ENCODE data around the gene SCAP.

SCAP gene

DNA sequence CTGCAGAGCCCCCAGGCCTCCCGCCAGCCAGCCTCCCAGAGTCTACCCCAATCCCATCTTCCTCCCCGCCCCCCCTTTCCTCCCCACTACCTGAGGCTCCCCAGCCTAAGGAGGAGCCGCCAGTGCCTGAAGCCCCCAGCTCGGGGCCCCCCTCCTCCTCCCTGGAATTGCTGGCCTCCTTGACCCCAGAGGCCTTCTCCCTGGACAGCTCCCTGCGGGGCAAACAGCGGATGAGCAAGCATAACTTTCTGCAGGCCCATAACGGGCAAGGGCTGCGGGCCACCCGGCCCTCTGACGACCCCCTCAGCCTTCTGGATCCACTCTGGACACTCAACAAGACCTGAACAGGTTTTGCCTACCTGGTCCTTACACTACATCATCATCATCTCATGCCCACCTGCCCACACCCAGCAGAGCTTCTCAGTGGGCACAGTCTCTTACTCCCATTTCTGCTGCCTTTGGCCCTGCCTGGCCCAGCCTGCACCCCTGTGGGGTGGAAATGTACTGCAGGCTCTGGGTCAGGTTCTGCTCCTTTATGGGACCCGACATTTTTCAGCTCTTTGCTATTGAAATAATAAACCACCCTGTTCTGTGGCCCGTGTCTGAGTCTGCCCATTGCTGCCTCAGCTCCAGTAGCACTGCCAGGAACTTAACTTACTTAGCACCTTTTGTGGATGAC lies 62.8 kb downstream of the SCAP start:
- DNase-seq = no peak

- no peak for DNase-seq
These were observed 63.3 kb downstream of the SCAP start for GRCh38 chr3:47412453-47412756.

DNA sequence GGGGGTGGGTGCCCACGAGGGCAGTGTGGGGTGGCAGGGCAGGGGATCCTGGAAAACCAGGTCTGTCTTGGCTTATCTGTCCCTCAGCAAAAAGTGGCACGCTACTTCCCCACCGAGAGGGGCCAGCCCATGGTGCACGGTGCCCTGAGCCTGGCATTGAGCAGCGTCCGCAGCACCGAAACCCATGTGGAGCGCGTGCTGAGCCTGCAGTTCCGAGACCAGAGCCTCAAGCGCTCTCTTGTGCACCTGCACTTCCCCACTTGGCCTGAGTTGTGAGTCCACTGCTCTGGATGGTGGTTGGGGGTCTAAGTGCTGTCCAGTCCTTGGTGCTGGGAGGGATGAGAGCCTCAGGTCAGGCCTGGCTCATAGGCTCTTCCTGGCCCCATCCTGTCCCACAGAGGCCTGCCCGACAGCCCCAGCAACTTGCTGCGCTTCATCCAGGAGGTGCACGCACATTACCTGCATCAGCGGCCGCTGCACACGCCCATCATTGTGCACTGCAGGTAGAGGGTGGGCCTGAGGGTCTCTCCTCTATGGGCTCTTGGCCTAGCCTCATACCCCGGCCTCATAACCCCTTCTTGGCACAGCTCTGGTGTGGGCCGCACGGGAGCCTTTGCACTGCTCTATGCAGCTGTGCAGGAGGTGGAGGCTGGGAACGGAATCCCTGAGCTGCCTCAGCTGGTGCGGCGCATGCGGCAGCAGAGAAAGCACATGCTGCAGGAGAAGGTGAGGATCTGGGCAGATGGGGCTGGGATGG lies 63.9 kb downstream of the SCAP start:
- no peak for DNase-seq

DNA sequence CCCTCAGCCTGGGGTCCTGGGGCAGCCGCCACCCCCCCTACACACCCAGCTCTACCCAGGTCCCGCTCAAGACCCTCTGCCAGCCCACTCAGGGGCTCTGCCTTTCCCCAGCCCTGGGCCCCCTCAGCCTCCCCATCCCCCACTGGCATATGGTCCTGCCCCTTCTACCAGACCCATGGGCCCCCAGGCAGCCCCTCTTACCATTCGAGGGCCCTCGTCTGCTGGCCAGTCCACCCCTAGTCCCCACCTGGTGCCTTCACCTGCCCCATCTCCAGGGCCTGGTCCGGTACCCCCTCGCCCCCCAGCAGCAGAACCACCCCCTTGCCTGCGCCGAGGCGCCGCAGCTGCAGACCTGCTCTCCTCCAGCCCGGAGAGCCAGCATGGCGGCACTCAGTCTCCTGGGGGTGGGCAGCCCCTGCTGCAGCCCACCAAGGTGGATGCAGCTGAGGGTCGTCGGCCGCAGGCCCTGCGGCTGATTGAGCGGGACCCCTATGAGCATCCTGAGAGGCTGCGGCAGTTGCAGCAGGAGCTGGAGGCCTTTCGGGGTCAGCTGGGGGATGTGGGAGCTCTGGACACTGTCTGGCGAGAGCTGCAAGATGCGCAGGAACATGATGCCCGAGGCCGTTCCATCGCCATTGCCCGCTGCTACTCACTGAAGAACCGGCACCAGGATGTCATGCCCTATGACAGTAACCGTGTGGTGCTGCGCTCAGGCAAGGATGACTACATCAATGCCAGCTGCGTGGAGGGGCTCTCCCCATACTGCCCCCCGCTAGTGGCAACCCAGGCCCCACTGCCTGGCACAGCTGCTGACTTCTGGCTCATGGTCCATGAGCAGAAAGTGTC lies 64.7 kb downstream of the SCAP start:
- DNase-seq = no peak

GRCh38 chr3:47410417-47410720 lies 65.4 kb downstream of the SCAP start:
- DNase-seq = no peak

DNA sequence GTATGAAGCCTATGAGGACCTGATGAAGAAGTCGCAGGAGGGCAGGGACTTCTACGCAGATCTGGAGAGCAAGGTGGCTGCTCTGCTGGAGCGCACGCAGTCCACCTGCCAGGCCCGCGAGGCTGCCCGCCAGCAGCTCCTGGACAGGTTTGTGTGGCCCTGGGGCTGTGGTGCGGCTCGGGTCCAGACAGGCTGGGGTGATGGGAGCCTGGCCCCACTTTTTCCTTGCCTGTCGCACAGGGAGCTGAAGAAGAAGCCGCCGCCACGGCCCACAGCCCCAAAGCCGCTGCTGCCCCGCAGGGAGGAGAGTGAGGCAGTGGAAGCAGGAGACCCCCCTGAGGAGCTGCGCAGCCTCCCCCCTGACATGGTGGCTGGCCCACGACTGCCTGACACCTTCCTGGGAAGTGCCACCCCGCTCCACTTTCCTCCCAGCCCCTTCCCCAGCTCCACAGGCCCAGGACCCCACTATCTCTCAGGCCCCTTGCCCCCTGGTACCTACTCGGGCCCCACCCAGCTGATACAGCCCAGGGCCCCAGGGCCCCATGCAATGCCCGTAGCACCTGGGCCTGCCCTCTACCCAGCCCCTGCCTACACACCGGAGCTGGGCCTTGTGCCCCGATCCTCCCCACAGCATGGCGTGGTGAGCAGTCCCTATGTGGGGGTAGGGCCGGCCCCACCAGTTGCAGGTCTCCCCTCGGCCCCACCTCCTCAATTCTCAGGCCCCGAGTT lies 65.9 kb downstream of the SCAP start:
- no peak for DNase-seq

GRCh38 chr3:47409284-47409683 lies 66.5 kb downstream of the SCAP start:
- no peak for DNase-seq

GRCh38 chr3:47408839-47409229 lies 66.9 kb downstream of the SCAP start:
- DNase-seq = no peak

DNA sequence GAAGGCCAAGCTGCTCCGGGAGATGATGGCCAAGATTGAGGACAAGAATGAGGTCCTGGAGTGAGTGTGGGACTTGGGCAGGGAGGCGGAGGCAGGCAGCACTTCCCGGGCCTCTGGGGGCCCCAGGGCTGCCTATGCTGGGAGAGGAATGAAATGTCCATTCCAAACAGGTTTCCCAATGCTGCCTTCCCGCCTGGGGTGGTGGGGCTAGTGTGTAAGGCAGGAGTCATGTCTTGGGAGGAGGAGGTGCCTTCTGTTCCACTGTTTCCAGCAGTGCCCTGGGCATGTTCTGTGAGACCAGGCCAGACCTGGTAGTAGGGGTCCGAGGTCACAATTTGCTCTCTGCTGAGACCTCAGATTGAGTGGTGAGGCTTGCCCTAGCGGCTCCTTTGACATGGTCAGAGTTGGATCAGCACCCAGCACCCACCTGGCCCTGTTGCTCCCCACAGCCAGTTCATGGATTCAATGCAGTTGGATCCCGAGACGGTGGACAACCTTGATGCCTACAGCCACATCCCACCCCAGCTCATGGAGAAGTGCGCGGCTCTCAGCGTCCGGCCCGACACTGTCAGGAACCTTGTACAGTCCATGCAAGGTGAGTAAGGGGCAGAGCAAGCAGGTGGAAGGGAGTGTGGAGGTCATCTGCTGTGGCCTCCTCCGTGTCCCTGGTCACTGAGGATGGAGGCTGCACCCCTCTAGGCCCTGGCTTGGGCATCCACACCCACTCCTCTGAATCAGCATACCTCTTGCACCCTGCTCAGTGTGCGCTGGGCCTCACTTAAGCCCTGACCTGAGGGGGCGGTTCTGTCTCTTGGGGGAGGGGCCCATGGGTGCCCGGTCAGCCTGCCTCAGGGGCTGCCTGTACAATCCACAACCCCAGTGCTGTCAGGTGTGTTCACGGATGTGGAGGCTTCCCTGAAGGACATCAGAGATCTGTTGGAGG lies 67.6 kb downstream of the SCAP start:
- DNase-seq = no peak

GRCh38 chr3:47407237-47407636 lies 68.5 kb downstream of the SCAP start:
- no peak for DNase-seq

- DNase-seq = no peak
These were observed 69.0 kb downstream of the SCAP start for GRCh38 chr3:47406762-47407149.

- no peak for DNase-seq
These were observed 69.7 kb downstream of the SCAP start for GRCh38 chr3:47405820-47406761.

DNA sequence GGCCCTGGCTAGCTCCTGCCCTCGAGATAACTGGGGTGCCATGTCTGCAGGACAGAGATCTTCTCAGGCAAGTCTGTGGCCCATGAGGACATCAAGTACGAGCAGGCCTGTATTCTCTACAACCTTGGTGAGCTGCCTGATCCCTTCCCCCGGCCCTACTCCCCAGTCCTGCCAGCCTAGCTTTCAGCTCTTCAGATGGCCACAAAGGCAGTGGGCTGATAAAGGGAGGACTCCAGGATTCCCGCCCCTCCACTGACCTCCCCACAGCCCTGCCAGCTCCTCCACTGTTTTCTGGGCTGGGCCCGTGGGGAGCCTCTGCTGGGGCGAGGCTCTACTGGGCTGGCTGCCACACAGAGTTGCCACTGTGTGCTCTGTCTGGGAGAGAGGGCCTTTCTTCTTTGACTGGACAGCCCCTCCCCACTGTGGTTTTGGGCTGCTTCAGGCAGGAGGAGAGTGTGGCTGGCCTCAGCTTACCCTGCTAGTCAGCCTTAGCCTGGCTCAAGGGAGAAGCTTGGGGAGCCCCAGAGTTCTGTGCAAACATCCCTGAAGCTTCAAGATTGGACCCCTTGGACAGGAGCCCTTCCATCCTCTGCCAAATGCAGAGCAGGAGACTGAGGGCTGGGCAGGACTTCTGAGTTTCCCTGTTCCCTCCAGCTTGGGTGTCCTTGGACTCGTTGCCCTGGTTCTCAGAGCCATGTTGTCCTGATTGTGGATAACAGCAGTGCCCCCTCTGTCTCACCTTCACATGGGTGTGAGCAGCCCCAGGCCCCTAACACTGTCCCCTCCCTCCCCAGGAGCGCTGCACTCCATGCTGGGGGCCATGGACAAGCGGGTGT lies 70.6 kb downstream of the SCAP start:
- no peak for DNase-seq

DNA sequence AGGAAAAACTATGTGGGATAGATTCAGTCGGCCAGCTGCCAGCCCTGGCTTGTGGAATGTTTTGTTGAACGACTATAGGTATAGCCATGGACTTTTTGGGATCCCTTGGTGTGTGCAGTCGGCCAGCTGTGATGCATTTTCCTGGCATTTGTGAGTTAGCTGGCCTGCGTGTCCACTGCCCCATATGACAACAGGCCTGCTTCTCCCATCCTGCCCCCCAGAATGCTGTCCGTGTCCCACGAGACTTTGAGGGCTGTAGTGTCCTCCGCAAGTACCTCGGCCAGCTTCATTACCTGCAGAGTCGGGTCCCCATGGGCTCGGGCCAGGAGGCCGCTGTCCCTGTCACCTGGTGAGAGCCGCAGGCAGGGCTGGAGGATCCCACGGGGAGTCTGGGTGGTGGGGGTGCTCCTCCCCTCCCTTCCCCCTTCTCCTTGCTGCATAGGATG lies 71.3 kb downstream of the SCAP start:
- no peak for DNase-seq

GRCh38 chr3:47399531-47400270 lies 76.0 kb downstream of the SCAP start:
- no peak for DNase-seq

GRCh38 chr3:47399016-47399415 lies 76.7 kb downstream of the SCAP start:
- DNase-seq = no peak

DNA sequence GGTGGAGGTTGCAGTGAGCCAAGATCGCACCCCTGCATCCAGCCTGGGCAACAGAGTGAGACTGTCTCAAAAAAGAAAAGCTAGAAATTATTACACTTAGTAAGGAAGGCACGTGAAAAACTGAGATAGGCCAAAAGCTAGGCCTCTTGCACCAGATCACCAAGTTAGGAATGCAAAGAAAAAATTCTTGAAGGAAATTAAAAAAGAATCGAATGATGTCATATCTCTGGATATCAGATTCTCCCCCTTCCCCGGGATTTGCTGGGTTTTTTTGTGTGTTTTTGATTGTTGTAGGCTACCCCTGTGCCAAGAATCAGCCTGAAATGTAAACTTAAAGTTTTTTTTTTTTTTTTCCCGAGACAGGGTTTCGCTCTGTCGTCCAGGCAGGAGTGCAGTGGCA lies 77.5 kb downstream of the SCAP start:
- no peak for DNase-seq

GRCh38 chr3:47394881-47395280 lies 80.9 kb downstream of the SCAP start:
- no peak for DNase-seq

DNA sequence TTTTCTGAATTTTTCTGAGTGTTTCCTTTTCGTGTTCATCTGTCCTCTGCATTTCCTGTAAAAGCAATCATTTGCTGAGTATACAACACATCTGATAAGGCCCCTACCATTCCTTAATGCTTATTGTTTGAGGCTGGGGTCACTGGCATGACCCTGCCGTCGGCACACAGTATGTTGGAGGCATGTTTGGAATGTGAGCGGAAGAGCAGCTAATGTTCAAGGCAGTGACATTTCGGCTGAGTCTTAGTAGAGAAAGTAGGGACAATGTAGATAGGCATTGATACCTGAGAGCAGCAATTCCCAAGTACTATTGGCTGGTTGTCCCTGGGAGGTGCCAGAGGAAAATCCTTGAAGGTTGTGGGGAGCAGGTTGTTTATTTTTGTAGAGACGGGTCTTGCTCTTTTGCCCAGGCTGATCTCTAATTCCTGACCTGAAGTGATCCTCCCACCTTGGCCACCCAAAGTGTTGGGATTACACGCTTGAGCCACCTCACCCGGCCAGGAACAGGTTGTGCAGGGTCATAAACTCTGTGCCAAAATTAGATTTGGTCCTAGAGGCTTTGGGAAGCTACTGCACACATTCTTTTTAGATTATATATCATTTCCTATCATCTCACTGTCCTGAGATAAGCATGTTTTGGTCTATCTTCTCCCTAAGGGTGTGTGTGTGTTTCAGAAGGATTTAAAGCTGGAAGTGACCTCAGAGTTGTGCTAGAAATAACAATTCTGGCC lies 81.4 kb downstream of the SCAP start:
- DNase-seq = no peak
